Tibial artery (tissue), 4 donors: ENCODE results near the gene AMER2.

Source experiments
- DNase-seq, 2 donors: peaks; one replicate each; pipeline ENCODE4 v3.0.0-alpha.2; 2019
- H3K27ac ChIP-seq, 2 donors: fragments of 200-600 bp; sonication (generic) in 1 of 2; 1 replicate in 1 of 2; 2 replicates in 1 of 2; pipeline ENCODE4 v1.5.1; 2018 to 2019; ENCODE audit warnings: mild to moderate bottlenecking in 1 of 2
- H3K27me3 ChIP-seq, 2 donors: fragments of 200-600 bp; sonication (generic) in 1 of 2; one replicate each; pipeline versions ENCODE4 v1.5.1 to v1.6.0; 2016 to 2019
- H3K36me3 ChIP-seq, 3 donors: fragments of 200-600 bp; sonication (generic) in 2 of 3; one replicate each; pipeline ENCODE4 v1.5.1; 2016 to 2019; ENCODE audit warnings: mild to moderate bottlenecking in 2 of 3
- H3K4me1 ChIP-seq, 4 donors: fragments of 200-600 bp; sonication (generic) in 2 of 4; 1 replicate in 3 of 4; 2 replicates in 1 of 4; pipeline ENCODE4 v1.5.1; 2016 to 2019
- H3K4me3 ChIP-seq, 2 donors: fragments of 200-600 bp; sonication (generic) in 1 of 2; 1 replicate in 1 of 2; 2 replicates in 1 of 2; pipeline ENCODE4 v1.5.1; 2018 to 2019; ENCODE audit warnings: mild to moderate bottlenecking in 2 of 2
- H3K9me3 ChIP-seq, 3 donors: fragments of 200-600 bp; sonication (generic) in 1 of 3; one replicate each; pipeline ENCODE4 v1.5.1; 2016 to 2019
- CTCF ChIP-seq, 2 experiments: fragments of 200-600 bp in 1 of 2; fragments of 450-650 bp in 1 of 2; IDR thresholded peaks; one replicate each; pipeline ENCODE4 v1.5.1; 2017 to 2019; ENCODE audit warnings: antibody characterized with exemption in 2 of 2, mild to moderate bottlenecking in 1 of 2, moderate library complexity in 1 of 2
- intact Hi-C: fragments of 100-400 bp; cut with DNase I; formaldehyde crosslinking; loops from one replicate; pipeline ENCODE4 v1.15.0; 2023; ENCODE audit warnings: low total_unique reads

AMER2 gene

GRCh38 chr13:25213715-25214114 lies 41.6 kb upstream of the AMER2 start:
- no peak for DNase-seq
- Histone ChIP-seq H3K27me3 (no peaks in the 10 kb centered on the region), H3K9me3 (no peaks in the 10 kb centered on the region), H3K27ac (no peak overlapping the region), H3K4me1 (no peaks in the 10 kb centered on the region), H3K4me3 (no peak overlapping the region), H3K36me3 (no peaks in the 10 kb centered on the region)
- intact Hi-C loops, result no loop called here
- TF ChIP-seq CTCF (IDR thresholded peaks at IDR 0.05), result no peak

- no peak overlapping the region for H3K4me3 ChIP-seq
- H3K9me3 ChIP-seq, result no peaks in the 10 kb centered on the region
- TF ChIP-seq CTCF (IDR thresholded peaks at IDR 0.05), result no peak
- no peak for DNase-seq
- no peaks in the 10 kb centered on the region for H3K4me1 ChIP-seq
- intact Hi-C loops, result no loop called here
- no peaks in the 10 kb centered on the region for H3K27me3 ChIP-seq
- H3K36me3 ChIP-seq, result no peaks in the 10 kb centered on the region
- H3K27ac ChIP-seq, result no peak overlapping the region
Measured at GRCh38 chr13:25210842-25211569, 38.9 kb upstream of the AMER2 start.

- Histone ChIP-seq H3K27ac (no peak overlapping the region), H3K9me3 (no peaks in the 10 kb centered on the region), H3K27me3 (peaks cover 0 to 3% of the 10 kb centered on the region in 2 donors), H3K4me1 (no peaks in the 10 kb centered on the region), H3K36me3 (no peaks in the 10 kb centered on the region), H3K4me3 (no peak overlapping the region)
- no peak for TF ChIP-seq CTCF (IDR thresholded peaks at IDR 0.05)
- DNase-seq, result no peak
- intact Hi-C loops, result no loop called here
Measured at GRCh38 chr13:25207291-25207810, 35.3 kb upstream of the AMER2 start.

- H3K9me3 ChIP-seq, result no peaks in the 10 kb centered on the region
- no peaks in the 10 kb centered on the region for H3K4me1 ChIP-seq
- no peak overlapping the region for H3K27ac ChIP-seq
- peaks cover 0 to 3% of the 10 kb centered on the region in 2 donors for H3K27me3 ChIP-seq
- intact Hi-C loops, result no loop called here
- DNase-seq, result no peak
- no peak for TF ChIP-seq CTCF (IDR thresholded peaks at IDR 0.05)
- no peaks in the 10 kb centered on the region for H3K36me3 ChIP-seq
- H3K4me3 ChIP-seq, result no peak overlapping the region
Measured at GRCh38 chr13:25204863-25205262, 32.8 kb upstream of the AMER2 start.

GRCh38 chr13:25203127-25203740 lies 31.1 kb upstream of the AMER2 start:
- no peaks in the 10 kb centered on the region for H3K4me1 ChIP-seq
- H3K9me3 ChIP-seq, result no peaks in the 10 kb centered on the region
- peaks cover 0 to 3% of the 10 kb centered on the region in 2 donors for H3K27me3 ChIP-seq
- DNase-seq, result no peak
- H3K4me3 ChIP-seq, result no peak overlapping the region
- intact Hi-C loops, result no loop called here
- no peak for TF ChIP-seq CTCF (IDR thresholded peaks at IDR 0.05)
- H3K27ac ChIP-seq, result no peak overlapping the region
- no peaks in the 10 kb centered on the region for H3K36me3 ChIP-seq
